Measurements from ENCODE around the gene ROR1. TPM values are rescaled to one million over a fixed set of nuclear protein-coding genes. Genes with fewer than 3 reads are reported as not detected.

Gene ROR1
- total RNA-seq, 6 donors from 2014 or later = 19.7 to 39.8 (median 28.5) TPM

DNA sequence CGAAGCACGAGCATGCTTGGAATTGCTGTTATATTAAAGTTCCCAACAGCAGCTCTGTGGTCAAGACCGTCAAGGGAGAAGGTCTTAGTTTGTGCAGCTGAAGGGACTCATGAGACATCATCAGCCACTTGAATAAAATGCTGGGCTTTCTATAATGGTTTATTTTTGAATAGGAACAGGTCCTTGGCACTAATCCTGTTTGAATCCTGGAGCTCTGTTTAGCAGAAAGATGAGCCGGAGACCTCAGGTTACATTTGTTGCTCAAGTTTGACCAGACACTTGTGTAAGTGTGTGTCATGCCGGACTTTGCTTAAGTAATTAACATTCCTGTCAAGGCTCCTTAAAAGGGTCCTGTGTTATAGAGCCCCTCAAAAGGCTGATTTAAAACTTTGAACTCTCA lies 186.5 kb downstream of the ROR1 start:
- H3K4me3 ChIP-seq = no peak overlapping the region
- H3K4me1 ChIP-seq = no peaks in the 10 kb centered on the region
- DNase-seq (no peak), ATAC-seq (ENCODE audit: low FRiP score in 2 of 2) (no peak)
- no peaks in the 10 kb centered on the region for H3K9me3 ChIP-seq
- H3K27me3 ChIP-seq = no peaks in the 10 kb centered on the region
- TF ChIP-seq, protein P1, sequence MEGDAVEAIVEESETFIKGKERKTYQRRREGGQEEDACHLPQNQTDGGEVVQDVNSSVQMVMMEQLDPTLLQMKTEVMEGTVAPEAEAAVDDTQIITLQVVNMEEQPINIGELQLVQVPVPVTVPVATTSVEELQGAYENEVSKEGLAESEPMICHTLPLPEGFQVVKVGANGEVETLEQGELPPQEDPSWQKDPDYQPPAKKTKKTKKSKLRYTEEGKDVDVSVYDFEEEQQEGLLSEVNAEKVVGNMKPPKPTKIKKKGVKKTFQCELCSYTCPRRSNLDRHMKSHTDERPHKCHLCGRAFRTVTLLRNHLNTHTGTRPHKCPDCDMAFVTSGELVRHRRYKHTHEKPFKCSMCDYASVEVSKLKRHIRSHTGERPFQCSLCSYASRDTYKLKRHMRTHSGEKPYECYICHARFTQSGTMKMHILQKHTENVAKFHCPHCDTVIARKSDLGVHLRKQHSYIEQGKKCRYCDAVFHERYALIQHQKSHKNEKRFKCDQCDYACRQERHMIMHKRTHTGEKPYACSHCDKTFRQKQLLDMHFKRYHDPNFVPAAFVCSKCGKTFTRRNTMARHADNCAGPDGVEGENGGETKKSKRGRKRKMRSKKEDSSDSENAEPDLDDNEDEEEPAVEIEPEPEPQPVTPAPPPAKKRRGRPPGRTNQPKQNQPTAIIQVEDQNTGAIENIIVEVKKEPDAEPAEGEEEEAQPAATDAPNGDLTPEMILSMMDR (IDR thresholded peaks at IDR 0.05) = no peak
- TF ChIP-seq POLR2A (IDR thresholded peaks at IDR 0.05) (no peak), POLR2AphosphoS5 (IDR thresholded peaks at IDR 0.05) (no peak), EP300 (IDR thresholded peaks at IDR 0.05) (no peak)
- WGBS, 2 donors = 71 to 79% methylated on average over 4 to 5 of the region's 5 CpGs
- H3K36me3 ChIP-seq = no peaks in the 10 kb centered on the region
- no peak overlapping the region for H3K27ac ChIP-seq

DNA sequence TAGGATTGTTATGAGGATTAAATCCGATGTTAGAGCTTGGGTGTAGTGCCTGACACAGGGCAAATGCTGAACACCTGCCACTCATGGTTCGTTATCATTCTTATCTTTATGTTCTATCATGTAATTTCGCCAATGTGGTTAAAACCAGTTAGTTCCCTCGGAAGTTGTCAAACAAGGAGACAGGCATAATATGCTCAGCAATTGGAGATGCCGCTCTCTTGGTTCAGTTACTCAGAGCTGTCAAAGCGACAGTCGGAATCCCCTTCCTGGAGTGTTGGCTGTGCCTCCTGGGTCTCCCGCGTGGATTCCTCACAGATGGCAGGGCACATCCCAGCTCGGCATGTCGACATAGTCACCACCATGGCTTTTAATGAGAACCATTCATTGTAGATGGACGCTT lies 192.2 kb downstream of the ROR1 start:
- no peak overlapping the region for H3K4me3 ChIP-seq
- H3K4me1 ChIP-seq = peaks cover 0 to 3% (median 0%) of the 10 kb centered on the region in 4 donors
- WGBS, 2 donors = 75 to 79% methylated on average over 9 to 12 of the region's 12 CpGs
- H3K27me3 ChIP-seq = no peaks in the 10 kb centered on the region
- H3K36me3 ChIP-seq = no peaks in the 10 kb centered on the region
- H3K27ac ChIP-seq = no peak overlapping the region
- ATAC-seq (ENCODE audit: low FRiP score in 2 of 2) = no peak
- DNase-seq = no peak
- H3K9me3 ChIP-seq = no peaks in the 10 kb centered on the region
- TF ChIP-seq, protein P1 (IDR thresholded peaks at IDR 0.05) = no peak
- no peak for TF ChIP-seq EP300 (IDR thresholded peaks at IDR 0.05)
- no peak for TF ChIP-seq POLR2AphosphoS5 (IDR thresholded peaks at IDR 0.05)
- TF ChIP-seq POLR2A (IDR thresholded peaks at IDR 0.05) = no peak

DNA sequence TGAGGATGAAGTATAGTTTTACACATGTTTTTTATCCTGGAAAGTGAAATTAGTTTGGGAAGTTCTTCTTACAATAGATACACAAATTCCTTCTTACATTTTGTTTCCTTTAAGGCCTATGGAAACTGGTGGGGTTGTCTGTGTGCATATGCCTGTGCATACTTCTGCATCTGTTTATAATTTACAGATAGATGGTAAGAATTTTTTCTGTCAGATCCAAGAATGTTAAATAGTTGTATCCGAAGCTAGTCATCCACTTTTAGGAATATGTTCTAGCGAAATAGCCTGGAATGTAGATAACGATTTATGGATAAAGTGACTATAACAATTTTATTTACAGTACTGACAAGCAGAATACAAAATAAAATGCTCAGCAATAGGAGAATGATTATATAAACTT lies 194.1 kb downstream of the ROR1 start:
- H3K4me1 ChIP-seq = peaks cover 0 to 3% (median 0%) of the 10 kb centered on the region in 4 donors
- no peak for DNase-seq
- H3K27me3 ChIP-seq = no peaks in the 10 kb centered on the region
- H3K36me3 ChIP-seq = no peaks in the 10 kb centered on the region
- H3K9me3 ChIP-seq = no peaks in the 10 kb centered on the region
- no peak overlapping the region for H3K4me3 ChIP-seq
- no peak for ATAC-seq (ENCODE audit: low FRiP score in 2 of 2)
- H3K27ac ChIP-seq = no peak overlapping the region
- TF ChIP-seq EP300 (IDR thresholded peaks at IDR 0.05) = no peak
- TF ChIP-seq POLR2AphosphoS5 (IDR thresholded peaks at IDR 0.05) = no peak
- TF ChIP-seq, protein P1 (IDR thresholded peaks at IDR 0.05) = no peak
- no peak for TF ChIP-seq POLR2A (IDR thresholded peaks at IDR 0.05)
- WGBS, 2 donors = 75 to 81% methylated on average over 3 of the region's 3 CpGs

DNA sequence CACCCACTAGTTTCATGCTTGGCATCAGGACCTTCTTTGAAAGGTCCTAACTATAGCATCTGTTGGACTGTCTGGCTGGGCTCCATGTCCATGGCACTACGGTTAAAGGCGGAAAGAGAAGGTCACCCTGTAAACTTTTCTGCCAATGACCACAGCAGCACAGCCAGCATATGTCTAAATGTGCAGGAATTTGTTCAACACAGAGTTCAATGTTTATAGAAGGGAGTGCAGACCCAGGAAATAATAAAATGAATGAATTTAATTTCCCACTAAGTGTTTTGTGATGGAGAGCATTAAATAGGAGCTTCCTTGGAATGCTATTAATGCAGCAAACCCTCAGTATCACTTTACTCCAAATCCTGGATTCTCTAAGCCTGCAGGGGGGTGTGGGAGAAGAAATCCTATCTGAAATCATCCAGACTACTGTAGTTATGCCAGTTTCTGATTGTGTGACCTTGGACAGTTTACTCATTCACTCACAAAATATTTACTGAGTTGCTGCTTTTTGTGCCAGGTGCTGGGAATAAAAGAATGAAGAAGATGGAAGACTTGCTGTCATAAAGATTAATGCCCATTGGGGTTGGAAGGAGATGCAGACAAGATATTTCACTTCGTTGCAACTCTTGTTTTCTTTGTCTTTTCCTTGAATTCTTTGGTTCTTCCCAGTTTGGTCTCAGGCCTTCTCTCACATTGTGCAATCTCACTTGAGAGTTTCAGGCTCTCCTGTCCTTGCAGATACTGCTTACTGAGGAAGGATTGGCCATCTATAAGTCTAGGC lies 195.0 kb downstream of the ROR1 start:
- Histone ChIP-seq H3K36me3 (no peaks in the 10 kb centered on the region), H3K27me3 (no peaks in the 10 kb centered on the region), H3K4me1 (peaks cover 0 to 3% (median 0%) of the 10 kb centered on the region in 4 donors), H3K4me3 (no peak overlapping the region), H3K27ac (no peak overlapping the region), H3K9me3 (no peaks in the 10 kb centered on the region)
- TF ChIP-seq, protein P1 (IDR thresholded peaks at IDR 0.05) = no peak
- TF ChIP-seq POLR2AphosphoS5 (IDR thresholded peaks at IDR 0.05) = no peak
- TF ChIP-seq EP300 (IDR thresholded peaks at IDR 0.05) = no peak
- no peak for TF ChIP-seq POLR2A (IDR thresholded peaks at IDR 0.05)
- WGBS, 2 donors = 63 to 72% methylated on average over 3 of the region's 3 CpGs
- DNase-seq (no peak), ATAC-seq (ENCODE audit: low FRiP score in 2 of 2) (peak in 1 of 2 donors; percentile 35)
